ENCODE measurements around the gene ETF1.

The ETF1 gene

DNA sequence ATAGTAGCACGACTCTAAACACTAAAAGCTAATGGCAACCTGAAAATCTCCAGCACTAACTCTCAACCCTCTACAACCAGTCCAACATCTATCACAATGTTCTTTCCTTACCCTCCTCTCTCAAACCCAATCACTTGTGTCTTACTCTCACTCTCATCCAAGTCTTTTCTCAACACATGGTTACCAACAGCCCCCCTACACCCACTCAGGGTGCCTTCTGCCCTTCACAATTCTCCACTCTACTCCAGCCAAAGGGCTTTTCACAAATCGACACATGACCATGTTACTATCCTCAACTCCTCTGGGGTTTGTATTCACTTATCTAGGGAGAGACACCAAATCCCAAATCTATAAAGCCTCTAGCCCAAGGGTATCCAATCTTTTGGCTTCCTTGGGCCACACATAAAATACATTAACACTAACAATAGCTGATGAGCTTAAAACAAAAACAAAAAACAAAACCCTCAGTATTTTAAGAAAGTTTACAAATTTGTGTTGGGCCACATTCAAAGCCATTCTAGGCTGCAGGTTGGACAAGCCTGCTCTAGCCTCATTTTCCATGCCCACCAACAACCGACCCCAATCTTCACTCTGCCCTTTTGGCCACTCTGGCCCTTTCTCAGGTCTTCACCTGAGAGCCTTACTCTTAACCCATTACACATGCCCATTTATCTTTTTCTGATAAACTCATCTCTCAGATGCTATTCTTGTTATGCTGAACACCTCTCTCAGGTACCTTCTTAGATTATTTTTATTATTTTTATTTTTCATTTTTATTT is 20.5 kb upstream of the ETF1 start:
- no peak for DNase-seq (ENCODE audit: low read depth in 3 of 3)

- no peak for DNase-seq (ENCODE audit: low read depth in 3 of 3)
These were observed 17.9 kb upstream of the ETF1 start for GRCh38 chr5:138560971-138561370.

DNA sequence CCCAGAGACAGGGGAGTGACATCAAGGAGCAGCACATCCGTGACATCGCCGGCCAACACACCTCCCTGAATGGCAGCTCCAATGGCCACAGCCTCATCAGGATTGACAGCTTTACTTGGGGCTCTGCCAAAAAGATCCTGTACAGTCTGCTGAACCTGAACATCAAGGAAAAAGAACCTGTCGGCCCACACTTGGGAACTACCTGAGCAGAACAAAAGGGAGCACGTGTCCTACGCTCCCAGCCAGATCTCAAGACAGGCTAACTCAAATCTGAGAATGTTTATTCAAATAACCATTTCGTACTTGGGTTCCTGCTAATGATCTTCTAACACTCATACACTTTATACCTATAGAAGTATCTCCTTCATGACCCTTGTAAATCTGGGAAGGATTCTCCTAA is 16.9 kb upstream of the ETF1 start:
- DNase-seq (ENCODE audit: low read depth in 3 of 3), result no peak

GRCh38 chr5:138557677-138558076 is 14.6 kb upstream of the ETF1 start:
- DNase-seq (ENCODE audit: low read depth in 3 of 3), result no peak

- DNase-seq (ENCODE audit: low read depth in 3 of 3), result no peak
These were observed 11.1 kb upstream of the ETF1 start for GRCh38 chr5:138554143-138554542.

GRCh38 chr5:138553437-138554095 is 10.5 kb upstream of the ETF1 start:
- DNase-seq (ENCODE audit: low read depth in 3 of 3), result no peak

GRCh38 chr5:138552657-138553056 is 9.6 kb upstream of the ETF1 start:
- DNase-seq (ENCODE audit: low read depth in 3 of 3), result no peak

DNA sequence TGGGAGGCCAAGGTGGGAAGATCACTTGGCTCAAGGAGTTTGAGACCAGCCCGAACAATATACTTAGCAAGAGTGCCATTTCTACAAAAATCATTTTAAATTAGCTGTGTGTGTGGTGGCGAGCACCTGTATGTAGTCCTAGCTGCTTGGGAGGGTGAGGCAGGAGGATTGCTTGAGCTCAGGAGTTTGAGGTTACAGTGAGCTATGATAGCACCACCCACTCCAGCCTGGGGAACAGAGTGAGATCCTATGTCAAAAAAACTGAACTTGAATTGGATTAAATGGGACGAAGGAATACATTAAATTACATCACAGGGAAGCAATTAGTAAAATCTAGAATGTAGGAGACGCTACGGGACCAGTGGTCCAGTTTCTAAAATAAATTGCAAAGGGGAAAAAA is 6.4 kb upstream of the ETF1 start:
- DNase-seq (ENCODE audit: low read depth in 3 of 3), result no peak

GRCh38 chr5:138545919-138546562 is 3.0 kb upstream of the ETF1 start:
- DNase-seq (ENCODE audit: low read depth in 3 of 3), result no peak

DNA sequence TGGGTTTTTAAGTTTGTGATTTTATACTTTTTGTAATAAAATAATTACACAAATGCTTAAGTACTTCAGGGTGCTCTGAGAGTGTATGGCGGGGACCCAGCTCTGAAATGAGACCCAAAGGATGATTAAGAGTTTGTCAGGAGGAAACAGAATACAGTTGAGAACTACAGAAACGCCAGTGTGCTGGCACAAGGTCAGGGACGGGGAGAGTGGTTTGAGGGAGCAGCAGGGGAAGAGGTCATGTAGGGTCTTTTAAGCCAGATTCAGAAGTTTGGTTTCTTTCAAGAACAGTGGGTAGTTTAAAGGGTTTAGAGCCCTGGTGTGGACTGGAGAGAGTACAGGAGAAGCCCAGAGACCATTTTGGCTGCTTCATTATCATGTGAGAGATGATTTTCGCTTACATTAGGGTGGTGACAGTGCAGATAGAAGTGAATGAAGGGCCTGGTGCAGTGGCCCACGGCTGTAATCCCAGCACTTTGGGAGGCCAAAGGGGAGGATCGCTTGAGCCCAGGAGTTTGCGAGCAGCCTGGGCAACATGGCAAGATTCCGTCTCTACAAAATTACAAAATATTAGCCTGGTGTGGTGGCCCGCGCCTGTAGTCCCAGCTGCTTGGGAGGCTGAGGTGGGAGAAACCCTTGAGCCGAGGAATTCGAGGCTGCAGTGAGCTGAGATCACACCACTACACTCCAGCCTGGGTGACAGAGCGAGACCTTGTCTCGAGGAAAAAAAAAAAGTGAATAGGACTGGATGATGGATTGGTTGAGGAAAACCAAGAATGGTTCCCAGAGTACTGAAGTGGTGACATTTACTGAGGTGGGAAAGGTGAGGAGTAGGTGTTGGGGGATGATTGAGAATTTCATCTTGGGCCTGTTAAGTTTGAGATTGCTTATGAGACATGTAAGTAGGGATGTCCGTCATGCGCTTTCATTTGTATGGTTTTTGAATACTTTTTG is 1.4 kb upstream of the ETF1 start:
- no peak for DNase-seq (ENCODE audit: low read depth in 3 of 3)

GRCh38 chr5:138543730-138544104 is 681 bp upstream of the ETF1 start:
- peak in 1 of 3 experiments; percentile 75 for DNase-seq (ENCODE audit: low read depth in 3 of 3)

DNA sequence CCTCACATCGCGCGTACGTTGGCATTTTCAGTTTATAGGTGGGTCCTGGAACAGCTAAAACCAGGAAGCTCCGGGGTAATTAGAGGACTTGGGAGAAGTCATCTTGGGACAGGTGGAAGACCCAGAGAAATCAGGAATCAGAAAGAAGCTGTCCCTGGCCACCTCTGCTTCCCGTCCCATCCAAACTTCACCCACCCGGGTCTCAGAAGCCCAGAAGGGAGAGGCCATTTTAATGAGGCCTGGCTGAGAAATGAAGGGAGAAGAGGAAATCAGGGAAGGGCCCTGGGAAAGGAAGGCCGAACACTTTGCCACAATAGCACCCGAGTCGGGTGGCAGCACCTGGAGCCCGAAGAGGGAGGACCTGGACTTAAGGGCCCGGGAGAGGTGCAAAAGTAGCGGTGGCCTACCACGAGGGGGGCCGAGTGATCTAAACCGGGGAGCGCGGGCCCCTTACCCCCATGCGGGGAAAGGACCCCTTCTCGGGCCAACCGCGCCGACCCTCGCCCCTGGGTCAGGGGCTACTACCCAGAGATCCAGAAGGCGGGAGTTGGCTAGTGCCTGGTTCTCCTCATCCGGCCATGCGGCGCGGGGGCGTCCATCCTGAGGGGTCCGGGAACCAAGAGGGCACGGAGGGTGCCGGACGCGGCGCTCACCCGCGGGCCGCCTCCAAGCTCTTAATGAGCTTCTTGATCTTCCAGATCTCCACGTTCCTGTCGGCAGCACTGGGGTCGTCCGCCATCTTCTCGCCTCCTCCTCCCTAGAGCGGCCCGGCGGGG is 668 bp downstream of the ETF1 start:
- no peak for DNase-seq (ENCODE audit: low read depth in 3 of 3)

DNA sequence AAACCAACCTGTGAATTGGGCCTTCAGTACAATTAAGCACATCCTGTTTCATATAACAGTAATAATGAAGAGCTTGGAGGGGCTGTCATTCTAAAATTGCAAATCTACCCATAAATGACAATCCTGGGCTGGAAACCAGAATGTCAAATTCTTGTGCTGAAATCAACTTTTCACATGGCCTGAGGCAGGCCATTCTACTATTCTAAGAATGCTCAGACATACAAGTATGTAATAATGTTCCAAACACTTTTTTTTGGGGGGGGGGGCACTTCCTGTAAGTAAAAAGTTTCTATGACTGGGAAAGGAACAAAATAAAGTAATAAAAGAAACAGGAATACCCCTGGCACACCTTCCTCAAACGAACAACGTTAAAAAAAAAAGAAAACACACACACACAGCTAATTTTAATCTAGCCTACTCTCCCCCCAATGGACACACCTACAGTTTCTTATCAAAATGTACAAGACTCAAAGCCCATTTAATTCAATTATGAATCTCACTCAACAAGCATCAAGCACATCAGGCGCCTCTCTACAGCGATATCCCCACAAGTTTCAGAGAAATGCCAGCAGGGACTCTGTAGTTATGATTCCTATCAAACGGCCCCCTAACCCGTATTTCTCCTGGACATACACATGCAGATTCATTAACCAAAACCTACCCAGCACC is 1.4 kb downstream of the ETF1 start:
- DNase-seq (ENCODE audit: low read depth in 3 of 3), result no peak

- DNase-seq (ENCODE audit: low read depth in 3 of 3), result no peak
These were observed 3.2 kb downstream of the ETF1 start for GRCh38 chr5:138539791-138540190.

DNA sequence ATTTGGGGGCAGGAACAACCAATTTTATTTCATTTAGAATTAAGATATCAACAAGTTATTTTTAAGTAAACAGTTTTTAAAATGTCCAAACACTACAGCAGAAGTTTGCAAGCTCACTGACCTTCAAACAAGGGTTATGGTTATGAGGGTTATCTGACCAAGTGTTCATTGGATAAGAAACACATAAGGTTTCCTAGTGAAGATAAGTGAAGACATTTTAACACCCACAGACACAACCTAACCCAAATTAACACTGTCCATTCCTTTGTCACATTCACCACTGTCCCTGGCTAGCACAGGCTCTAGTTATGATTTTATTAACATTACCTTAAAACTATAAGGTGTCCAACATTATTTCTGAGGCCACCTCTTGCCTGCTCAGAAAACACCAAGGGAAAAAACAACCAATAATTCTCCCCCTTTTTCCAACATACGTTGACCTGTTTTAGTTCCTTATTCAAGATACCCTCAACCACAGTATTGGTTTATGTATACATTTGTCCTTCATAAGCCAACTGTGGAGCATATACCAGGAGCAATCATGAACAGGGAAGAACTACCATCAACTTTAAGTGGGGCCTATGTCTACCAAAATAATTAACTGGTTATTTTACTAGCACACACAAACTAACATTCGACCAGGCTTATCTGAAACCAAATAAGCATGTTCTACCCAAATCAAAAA is 4.0 kb downstream of the ETF1 start:
- DNase-seq (ENCODE audit: low read depth in 3 of 3), result no peak

DNA sequence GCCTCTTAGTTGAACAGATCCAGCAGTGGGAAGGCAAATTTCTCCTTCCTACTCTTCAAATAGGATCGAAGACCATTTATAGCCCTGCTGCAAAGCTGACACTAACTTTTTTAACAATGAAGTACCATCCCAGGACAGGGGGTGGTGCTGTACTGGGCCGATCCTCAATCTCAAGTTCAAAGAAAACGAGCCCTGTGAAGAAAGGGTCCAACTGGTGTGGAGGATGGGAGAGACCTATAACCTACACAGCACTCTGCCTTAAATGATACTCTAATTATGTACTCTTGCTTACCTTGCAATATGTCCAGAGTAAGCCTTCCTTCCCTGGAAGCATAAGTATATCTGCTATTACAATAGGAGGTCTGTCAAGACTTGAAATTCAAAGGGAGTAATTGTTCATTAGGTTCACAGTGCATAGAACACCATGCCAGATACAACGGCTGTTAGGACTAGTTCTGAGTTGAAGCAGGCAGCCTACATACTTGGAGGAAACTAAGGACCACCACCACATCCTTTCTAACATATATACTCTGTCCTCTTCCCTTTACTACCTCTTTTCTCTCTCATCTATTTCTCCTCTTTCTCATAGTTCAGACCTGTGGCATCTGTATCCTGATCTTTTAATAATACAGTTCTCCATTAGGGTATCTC is 6.2 kb downstream of the ETF1 start:
- DNase-seq (ENCODE audit: low read depth in 3 of 3), result no peak

DNA sequence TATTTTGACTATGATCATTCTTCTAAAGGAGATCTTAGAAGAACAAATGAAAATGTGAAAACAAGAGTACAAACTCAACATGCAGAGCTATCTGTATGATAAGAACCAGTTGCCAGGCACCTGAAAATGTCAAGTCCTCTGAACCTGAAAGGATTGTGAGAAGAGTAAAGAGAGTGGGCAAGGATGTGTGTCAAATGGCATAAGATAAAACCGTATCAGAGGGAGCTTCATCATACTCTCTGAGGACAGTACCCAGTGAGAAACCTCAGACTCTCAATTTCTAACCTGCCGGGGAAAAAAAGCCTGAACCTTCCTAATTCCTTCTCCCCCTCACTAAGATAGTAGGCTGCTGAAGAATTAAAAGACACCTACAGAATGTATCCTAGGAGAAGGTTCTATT is 6.8 kb downstream of the ETF1 start:
- DNase-seq (ENCODE audit: low read depth in 3 of 3), result no peak

GRCh38 chr5:138533973-138534941 is 8.8 kb downstream of the ETF1 start:
- DNase-seq (ENCODE audit: low read depth in 3 of 3), result no peak

Data from stimulated activated CD4-positive, alpha-beta T cell treated with anti-CD3 and anti-CD28 coated beads, TNF-alpha, amount 100 ng/mL, for 24 hours (primary cell).